Liver (tissue), 9 donors: ENCODE measurements around the gene CDH20. TPM values are rescaled to one million over a fixed set of nuclear protein-coding genes. Genes with fewer than 3 reads are reported as not detected.

Experiments
- DNase-seq: peaks from one replicate; pipeline ENCODE4 v3.0.0-alpha.2; 2017; ENCODE audit warnings: low spot score
- H3K27ac ChIP-seq, 2 donors: one replicate each; pipeline ENCODE4 v1.7.0; 2013; ENCODE audit warnings: inconsistent platforms in 2 of 2, low read length in 2 of 2, control low read depth in 1 of 2, low read depth in 1 of 2, mild to moderate bottlenecking in 1 of 2
- H3K27me3 ChIP-seq, 4 donors: one replicate each; pipeline versions ENCODE4 v1.6.1 to v1.7.0; 2013; ENCODE audit warnings: low read length in 3 of 4, inconsistent platforms in 1 of 4, mild to moderate bottlenecking in 1 of 4, moderate library complexity in 1 of 4; ENCODE audit not compliant: control insufficient read depth in 4 of 4, insufficient read depth in 4 of 4
- H3K36me3 ChIP-seq, 4 donors: one replicate each; pipeline versions ENCODE4 v1.6.1 to v1.7.0; 2013; ENCODE audit warnings: low read length in 3 of 4, mild to moderate bottlenecking in 3 of 4, low read depth in 1 of 4, moderate library complexity in 1 of 4; ENCODE audit not compliant: control insufficient read depth in 4 of 4, insufficient read depth in 3 of 4
- H3K4me1 ChIP-seq, 4 donors: one replicate each; pipeline versions ENCODE4 v1.6.1 to v1.7.0; 2013; ENCODE audit warnings: low read length in 3 of 4, mild to moderate bottlenecking in 3 of 4, moderate library complexity in 1 of 4; ENCODE audit not compliant: control insufficient read depth in 4 of 4, insufficient read depth in 4 of 4
- H3K4me3 ChIP-seq, 3 donors: one replicate each; pipeline versions ENCODE4 v1.6.1 to v1.7.0; 2013; ENCODE audit warnings: low read length in 3 of 3, control low read depth in 1 of 3, low read depth in 1 of 3, mild to moderate bottlenecking in 1 of 3
- H3K9ac ChIP-seq, 2 donors: one replicate each; pipeline ENCODE4 v1.7.0; 2013; ENCODE audit warnings: low read length in 2 of 2, mild to moderate bottlenecking in 2 of 2, moderate library complexity in 2 of 2, control low read depth in 1 of 2, low read depth in 1 of 2
- H3K9me3 ChIP-seq, 4 donors: one replicate each; pipeline versions ENCODE4 v1.6.1 to v1.7.0; 2013; ENCODE audit warnings: low read length in 3 of 4; ENCODE audit not compliant: control insufficient read depth in 4 of 4
- EGR1 ChIP-seq, 2 donors: IDR thresholded peaks; 2 replicates each; pipeline ENCODE4 v1.6.1; 2016 to 2018; ENCODE audit warnings: antibody characterized with exemption in 2 of 2, low read depth in 2 of 2
- FOXA1 ChIP-seq: IDR thresholded peaks from 2 replicates; pipeline ENCODE4 v1.6.1; 2016; ENCODE audit warnings: antibody characterized with exemption
- FOXA2 ChIP-seq: IDR thresholded peaks from 2 replicates; pipeline ENCODE4 v1.6.1; 2016; ENCODE audit warnings: antibody characterized with exemption
- GABPA ChIP-seq, 2 donors: IDR thresholded peaks in 1 of 2; conservative IDR thresholded peaks in 1 of 2; 2 replicates each; pipeline ENCODE4 v1.6.1; 2016; ENCODE audit warnings: antibody characterized with exemption in 2 of 2, mild to moderate bottlenecking in 1 of 2, moderate library complexity in 1 of 2
- HNF4G ChIP-seq: IDR thresholded peaks from 2 replicates; pipeline ENCODE4 v1.6.1; 2016; ENCODE audit warnings: antibody characterized with exemption
- RAD21 ChIP-seq, 2 donors: IDR thresholded peaks; 2 replicates each; pipeline ENCODE4 v1.6.1; 2016; ENCODE audit warnings: antibody characterized with exemption in 2 of 2, mild to moderate bottlenecking in 2 of 2
- RXRA ChIP-seq, 2 donors: IDR thresholded peaks; 2 replicates each; pipeline ENCODE4 v1.6.1; 2017 to 2018; ENCODE audit warnings: antibody characterized with exemption in 2 of 2, mild to moderate bottlenecking in 1 of 2
- YY1 ChIP-seq: IDR thresholded peaks from 2 replicates; pipeline ENCODE4 v1.6.1; 2016; ENCODE audit warnings: antibody characterized with exemption, mild to moderate bottlenecking
- WGBS: extraction: QIAGEN DNeasy Blood & Tissue Kit; methylation state at CpG from one replicate; pipeline ENCODE4 v1.1.7; 2013; 5-methylcytosine and 5-hydroxymethylcytosine counted together
- polyA plus RNA-seq, 2 donors: library from polyadenylated mRNA; stranded (reverse) in 1 of 2; unstranded in 1 of 2; fragments of 200-250 nt in 1 of 2; fragments of >200 nt in 1 of 2; fragmentation: Nextera tagmentation in 1 of 2; extraction: Ambion mirVana in 1 of 2; gene quantifications; one replicate each; pipeline versions ENCODE4 v1.2.1 to v1.2.3, GENCODE V29; 2013 to 2015
- total RNA-seq, 2 donors: library from RNA; depleted of rRNA; stranded (reverse); fragments of >200 nt; gene quantifications; one replicate each; pipeline ENCODE4 v1.2.3, GENCODE V29; 2014
- TF ChIP-seq, protein P1 (sequence below): IDR thresholded peaks from 2 replicates; pipeline ENCODE4 v1.6.1; 2016; ENCODE audit warnings: antibody characterized with exemption, mild to moderate bottlenecking
- TF ChIP-seq, protein P2 (sequence below): IDR thresholded peaks from 2 replicates; pipeline ENCODE4 v1.6.1; 2016; ENCODE audit warnings: antibody characterized with exemption
- TF ChIP-seq, protein P3 (sequence below): fragments of 150-350 bp; IDR thresholded peaks from 2 replicates; pipeline ENCODE4 v1.5.1; 2017; ENCODE audit warnings: improper control_type of control experiment, low read depth, low read length; ENCODE audit not compliant: missing input control
- donor health status: healthy.
- donor health status: healthy.
- donor health status: healthy.
- donor health status: healthy.
- donor health status: healthy.

The CDH20 gene
- total and polyA plus RNA-seq, 4 donors, result 0.08 to 0.11 (median 0.09) TPM; not detected in 1

DNA sequence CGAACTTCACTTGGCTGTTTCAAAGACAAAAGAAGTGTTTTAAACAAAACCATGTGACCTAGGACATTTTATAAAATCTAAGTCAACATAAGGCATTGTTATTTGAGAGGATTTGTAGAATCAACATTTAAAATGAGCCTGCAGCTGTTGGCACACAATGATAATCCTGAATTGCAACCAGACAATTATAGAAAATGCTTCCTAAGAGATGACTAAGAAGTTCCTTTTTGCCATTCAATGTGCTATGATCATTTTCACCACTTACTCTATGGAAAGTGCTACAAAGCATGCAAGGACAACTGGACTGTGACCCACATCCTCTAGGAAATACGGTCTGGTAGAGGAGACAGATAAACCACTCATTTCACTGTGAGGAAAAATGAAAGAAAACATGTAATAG lies 246.4 kb downstream of the CDH20 start:
- Histone ChIP-seq H3K36me3 (no peaks in the 10 kb centered on the region), H3K27ac (no peak overlapping the region), H3K4me3 (no peak overlapping the region), H3K27me3 (no peaks in the 10 kb centered on the region), H3K9ac (no peak overlapping the region), H3K4me1 (peaks cover 0 to 12% (median 8%) of the 10 kb centered on the region in 4 donors), H3K9me3 (no peaks in the 10 kb centered on the region)
- TF ChIP-seq RXRA (IDR thresholded peaks at IDR 0.05) (no peak), RAD21 (IDR thresholded peaks at IDR 0.05) (no peak), FOXA2 (no peak), FOXA1 (no peak), HNF4G (no peak), YY1 (no peak), EGR1 (IDR thresholded peaks at IDR 0.05; ENCODE audit: low read depth in 2 of 2) (no peak)
- DNase-seq, result no peak
- 63% methylated on average over 2 of the region's 2 CpGs for WGBS

DNA sequence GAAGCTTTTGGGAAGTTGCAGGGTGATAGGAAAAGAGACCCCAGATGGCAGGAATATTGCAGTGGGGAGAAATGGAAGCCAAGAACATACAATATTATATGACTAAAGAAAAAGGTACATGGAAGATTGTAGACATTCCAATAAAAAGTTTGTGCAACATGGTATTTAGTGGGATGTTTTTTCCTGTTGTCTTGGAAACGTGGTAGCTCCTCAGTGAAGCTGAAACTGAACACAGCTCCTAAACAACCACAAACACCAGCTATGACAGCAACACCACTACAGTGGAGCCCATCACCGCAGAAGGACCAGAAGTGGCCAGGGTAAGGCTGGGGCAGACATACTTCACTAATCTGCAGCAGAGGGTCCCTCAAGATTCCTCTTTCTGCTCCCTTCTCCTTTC lies 246.8 kb downstream of the CDH20 start:
- no peak for DNase-seq
- Histone ChIP-seq H3K27me3 (no peaks in the 10 kb centered on the region), H3K27ac (no peak overlapping the region)

More for the DNA sequence above, 246.8 kb downstream of the CDH20 start:
- 80% methylated on average over 2 of the region's 2 CpGs for WGBS
- TF ChIP-seq GABPA (IDR thresholded peaks at IDR 0.05 in 1 of 2, conservative IDR thresholded peaks at IDR 0.05 in 1 of 2), result no peak
- TF ChIP-seq FOXA2, result no peak
- TF ChIP-seq, protein P1, sequence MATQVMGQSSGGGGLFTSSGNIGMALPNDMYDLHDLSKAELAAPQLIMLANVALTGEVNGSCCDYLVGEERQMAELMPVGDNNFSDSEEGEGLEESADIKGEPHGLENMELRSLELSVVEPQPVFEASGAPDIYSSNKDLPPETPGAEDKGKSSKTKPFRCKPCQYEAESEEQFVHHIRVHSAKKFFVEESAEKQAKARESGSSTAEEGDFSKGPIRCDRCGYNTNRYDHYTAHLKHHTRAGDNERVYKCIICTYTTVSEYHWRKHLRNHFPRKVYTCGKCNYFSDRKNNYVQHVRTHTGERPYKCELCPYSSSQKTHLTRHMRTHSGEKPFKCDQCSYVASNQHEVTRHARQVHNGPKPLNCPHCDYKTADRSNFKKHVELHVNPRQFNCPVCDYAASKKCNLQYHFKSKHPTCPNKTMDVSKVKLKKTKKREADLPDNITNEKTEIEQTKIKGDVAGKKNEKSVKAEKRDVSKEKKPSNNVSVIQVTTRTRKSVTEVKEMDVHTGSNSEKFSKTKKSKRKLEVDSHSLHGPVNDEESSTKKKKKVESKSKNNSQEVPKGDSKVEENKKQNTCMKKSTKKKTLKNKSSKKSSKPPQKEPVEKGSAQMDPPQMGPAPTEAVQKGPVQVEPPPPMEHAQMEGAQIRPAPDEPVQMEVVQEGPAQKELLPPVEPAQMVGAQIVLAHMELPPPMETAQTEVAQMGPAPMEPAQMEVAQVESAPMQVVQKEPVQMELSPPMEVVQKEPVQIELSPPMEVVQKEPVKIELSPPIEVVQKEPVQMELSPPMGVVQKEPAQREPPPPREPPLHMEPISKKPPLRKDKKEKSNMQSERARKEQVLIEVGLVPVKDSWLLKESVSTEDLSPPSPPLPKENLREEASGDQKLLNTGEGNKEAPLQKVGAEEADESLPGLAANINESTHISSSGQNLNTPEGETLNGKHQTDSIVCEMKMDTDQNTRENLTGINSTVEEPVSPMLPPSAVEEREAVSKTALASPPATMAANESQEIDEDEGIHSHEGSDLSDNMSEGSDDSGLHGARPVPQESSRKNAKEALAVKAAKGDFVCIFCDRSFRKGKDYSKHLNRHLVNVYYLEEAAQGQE, result no peak
- TF ChIP-seq, protein P2, sequence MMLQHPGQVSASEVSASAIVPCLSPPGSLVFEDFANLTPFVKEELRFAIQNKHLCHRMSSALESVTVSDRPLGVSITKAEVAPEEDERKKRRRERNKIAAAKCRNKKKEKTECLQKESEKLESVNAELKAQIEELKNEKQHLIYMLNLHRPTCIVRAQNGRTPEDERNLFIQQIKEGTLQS, result no peak
- TF ChIP-seq, protein P3, sequence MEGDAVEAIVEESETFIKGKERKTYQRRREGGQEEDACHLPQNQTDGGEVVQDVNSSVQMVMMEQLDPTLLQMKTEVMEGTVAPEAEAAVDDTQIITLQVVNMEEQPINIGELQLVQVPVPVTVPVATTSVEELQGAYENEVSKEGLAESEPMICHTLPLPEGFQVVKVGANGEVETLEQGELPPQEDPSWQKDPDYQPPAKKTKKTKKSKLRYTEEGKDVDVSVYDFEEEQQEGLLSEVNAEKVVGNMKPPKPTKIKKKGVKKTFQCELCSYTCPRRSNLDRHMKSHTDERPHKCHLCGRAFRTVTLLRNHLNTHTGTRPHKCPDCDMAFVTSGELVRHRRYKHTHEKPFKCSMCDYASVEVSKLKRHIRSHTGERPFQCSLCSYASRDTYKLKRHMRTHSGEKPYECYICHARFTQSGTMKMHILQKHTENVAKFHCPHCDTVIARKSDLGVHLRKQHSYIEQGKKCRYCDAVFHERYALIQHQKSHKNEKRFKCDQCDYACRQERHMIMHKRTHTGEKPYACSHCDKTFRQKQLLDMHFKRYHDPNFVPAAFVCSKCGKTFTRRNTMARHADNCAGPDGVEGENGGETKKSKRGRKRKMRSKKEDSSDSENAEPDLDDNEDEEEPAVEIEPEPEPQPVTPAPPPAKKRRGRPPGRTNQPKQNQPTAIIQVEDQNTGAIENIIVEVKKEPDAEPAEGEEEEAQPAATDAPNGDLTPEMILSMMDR, result no peak
- no peak for TF ChIP-seq RXRA (IDR thresholded peaks at IDR 0.05)
- Histone ChIP-seq H3K9me3 (no peaks in the 10 kb centered on the region), H3K36me3 (no peaks in the 10 kb centered on the region), H3K4me1 (peaks cover 0 to 12% (median 8%) of the 10 kb centered on the region in 4 donors), H3K4me3 (no peak overlapping the region), H3K9ac (no peak overlapping the region)
